Parathyroid adenoma (tissue), 2 donors: ENCODE measurements around the gene DARS1.

ENCODE experiments used
- H2AFZ ChIP-seq: fragments of 300-600 bp; sonication (generic); one replicate; pipeline ENCODE4 v1.7.0; 2017; ENCODE audit warnings: antibody characterized with exemption, mild to moderate bottlenecking
- H3K27ac ChIP-seq: fragments of 300-600 bp; sonication (generic); one replicate; pipeline ENCODE4 v1.7.0; 2017
- H3K27me3 ChIP-seq: fragments of 300-600 bp; sonication (generic); one replicate; pipeline ENCODE4 v1.7.0; 2017; ENCODE audit warnings: low read length; ENCODE audit not compliant: control insufficient read depth, insufficient read depth
- H3K36me3 ChIP-seq: fragments of 300-600 bp; sonication (generic); one replicate; pipeline ENCODE4 v1.7.0; 2017; ENCODE audit warnings: low read length; ENCODE audit not compliant: control insufficient read depth, insufficient read depth
- H3K4me1 ChIP-seq: fragments of 300-600 bp; sonication (generic); one replicate; pipeline ENCODE4 v1.7.0; 2017; ENCODE audit warnings: control low read depth
- H3K4me2 ChIP-seq: fragments of 300-600 bp; sonication (generic); one replicate; pipeline ENCODE4 v1.7.0; 2017; ENCODE audit warnings: low read length
- H3K4me3 ChIP-seq: fragments of 300-600 bp; sonication (generic); one replicate; pipeline ENCODE4 v1.7.0; 2017; ENCODE audit warnings: low read depth, low read length
- H3K79me2 ChIP-seq: fragments of 300-600 bp; sonication (generic); one replicate; pipeline ENCODE4 v1.7.0; 2017; ENCODE audit warnings: control low read depth
- H3K9ac ChIP-seq: fragments of 300-600 bp; sonication (generic); one replicate; pipeline ENCODE4 v1.7.0; 2017; ENCODE audit warnings: mild to moderate bottlenecking
- H3K9me3 ChIP-seq: fragments of 300-600 bp; sonication (generic); one replicate; pipeline ENCODE4 v1.7.0; 2017; ENCODE audit warnings: low read length; ENCODE audit not compliant: control insufficient read depth
- CTCF ChIP-seq: fragments of 300-600 bp; sonication (generic); IDR thresholded peaks from one replicate; pipeline ENCODE4 v1.7.0; 2017; ENCODE audit warnings: antibody characterized with exemption, mild to moderate bottlenecking
- donor health status: primary hyperparathyroidism.

The DARS1 gene

GRCh38 chr2:136022396-136023146 lies 37.1 kb upstream of the DARS1 start:
- Histone ChIP-seq H3K27me3 (no peaks in the 10 kb centered on the region), H3K4me2 (no peak overlapping the region), H3K4me1 (peaks cover 3% of the 10 kb centered on the region), H3K27ac (no peak overlapping the region), H3K4me3 (no peak overlapping the region), H3K36me3 (no peaks in the 10 kb centered on the region), H2AFZ (no peak overlapping the region), H3K9ac (no peak overlapping the region), H3K9me3 (no peaks in the 10 kb centered on the region), H3K79me2 (no peaks in the 10 kb centered on the region)
- TF ChIP-seq CTCF = no peak

- peaks cover 3% of the 10 kb centered on the region for H3K4me1 ChIP-seq
- no peak overlapping the region for H3K9ac ChIP-seq
- no peaks in the 10 kb centered on the region for H3K36me3 ChIP-seq
- no peaks in the 10 kb centered on the region for H3K9me3 ChIP-seq
- no peak for TF ChIP-seq CTCF
- H3K4me2 ChIP-seq = no peak overlapping the region
- H3K27ac ChIP-seq = no peak overlapping the region
- H3K79me2 ChIP-seq = no peaks in the 10 kb centered on the region
- no peak overlapping the region for H2AFZ ChIP-seq
- no peaks in the 10 kb centered on the region for H3K27me3 ChIP-seq
- H3K4me3 ChIP-seq = no peak overlapping the region
These were observed 36.5 kb upstream of the DARS1 start for GRCh38 chr2:136021976-136022375.

GRCh38 chr2:136021406-136021805 lies 36.0 kb upstream of the DARS1 start:
- peaks cover 3% of the 10 kb centered on the region for H3K4me1 ChIP-seq
- no peak overlapping the region for H3K4me2 ChIP-seq

GRCh38 chr2:136020831-136021230 lies 35.4 kb upstream of the DARS1 start:
- no peak overlapping the region for H3K27ac ChIP-seq
- no peak overlapping the region for H3K9ac ChIP-seq
- H3K27me3 ChIP-seq = no peaks in the 10 kb centered on the region
- no peaks in the 10 kb centered on the region for H3K36me3 ChIP-seq
- no peak overlapping the region for H2AFZ ChIP-seq
- H3K4me3 ChIP-seq = no peak overlapping the region
- no peak overlapping the region for H3K4me2 ChIP-seq
- peaks cover 3% of the 10 kb centered on the region for H3K4me1 ChIP-seq
- TF ChIP-seq CTCF = no peak
- H3K79me2 ChIP-seq = no peaks in the 10 kb centered on the region
- H3K9me3 ChIP-seq = no peaks in the 10 kb centered on the region

More at GRCh38 chr2:136021406-136021805, 36.0 kb upstream of the DARS1 start:
- Histone ChIP-seq H3K9me3 (no peaks in the 10 kb centered on the region), H3K79me2 (no peaks in the 10 kb centered on the region), H2AFZ (no peak overlapping the region), H3K36me3 (no peaks in the 10 kb centered on the region), H3K27me3 (no peaks in the 10 kb centered on the region), H3K4me3 (no peak overlapping the region), H3K27ac (no peak overlapping the region), H3K9ac (no peak overlapping the region)
- TF ChIP-seq CTCF = no peak

- Histone ChIP-seq H3K27ac (no peak overlapping the region), H3K36me3 (no peaks in the 10 kb centered on the region)
These were observed 34.4 kb upstream of the DARS1 start for GRCh38 chr2:136019825-136020224.

More at GRCh38 chr2:136019825-136020224, 34.4 kb upstream of the DARS1 start:
- Histone ChIP-seq H3K4me2 (no peak overlapping the region), H3K27me3 (no peaks in the 10 kb centered on the region), H3K9me3 (no peaks in the 10 kb centered on the region), H3K79me2 (no peaks in the 10 kb centered on the region), H3K4me1 (peaks cover 3% of the 10 kb centered on the region), H3K9ac (no peak overlapping the region), H3K4me3 (no peak overlapping the region), H2AFZ (no peak overlapping the region)
- TF ChIP-seq CTCF = no peak
